IPS-18a (cell line): ENCODE data around the gene SMYD3.

Experiments
- H3K27ac ChIP-seq: one replicate; pipeline ENCODE4 v1.5.1; 2013; ENCODE audit warnings: low read length
- H3K27me3 ChIP-seq: one replicate; pipeline ENCODE4 v1.6.1; 2013; ENCODE audit warnings: mild to moderate bottlenecking, low read length; ENCODE audit not compliant: control insufficient read depth, insufficient read depth
- H3K36me3 ChIP-seq: one replicate; pipeline ENCODE4 v1.6.1; 2013; ENCODE audit warnings: low read depth, low read length; ENCODE audit not compliant: control insufficient read depth
- H3K4me1 ChIP-seq: one replicate; pipeline ENCODE4 v1.6.1; 2013; ENCODE audit warnings: low read depth, low read length; ENCODE audit not compliant: control insufficient read depth
- H3K4me3 ChIP-seq: one replicate; pipeline ENCODE4 v1.5.1; 2013; ENCODE audit warnings: low read length
- H3K9ac ChIP-seq: one replicate; pipeline ENCODE4 v1.6.1; 2013; ENCODE audit warnings: mild to moderate bottlenecking, low read length, moderate library complexity
- H3K9me3 ChIP-seq: one replicate; pipeline ENCODE4 v1.6.1; 2013; ENCODE audit warnings: low read depth, low read length; ENCODE audit not compliant: control insufficient read depth

The SMYD3 gene

DNA sequence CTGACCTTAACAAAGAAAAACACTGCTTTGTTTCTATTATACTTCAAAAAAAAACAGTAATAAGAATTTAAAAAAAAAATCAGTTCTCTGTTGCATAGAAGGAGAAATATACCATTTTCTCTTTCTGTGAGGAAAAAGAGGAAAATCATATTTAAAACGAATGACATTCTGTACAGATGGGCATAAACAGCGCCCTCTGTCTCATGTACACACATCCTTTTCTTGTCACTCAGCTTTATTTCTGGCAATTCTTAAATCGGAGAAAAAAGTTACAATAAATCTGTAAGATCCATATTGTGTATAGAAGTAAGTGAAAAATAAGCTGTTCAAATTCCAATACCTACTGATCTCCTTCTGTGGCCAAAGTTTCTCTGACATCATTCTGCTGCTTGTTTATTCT lies 245.4 kb downstream of the SMYD3 start:
- no peaks in the 10 kb centered on the region for H3K9me3 ChIP-seq

DNA sequence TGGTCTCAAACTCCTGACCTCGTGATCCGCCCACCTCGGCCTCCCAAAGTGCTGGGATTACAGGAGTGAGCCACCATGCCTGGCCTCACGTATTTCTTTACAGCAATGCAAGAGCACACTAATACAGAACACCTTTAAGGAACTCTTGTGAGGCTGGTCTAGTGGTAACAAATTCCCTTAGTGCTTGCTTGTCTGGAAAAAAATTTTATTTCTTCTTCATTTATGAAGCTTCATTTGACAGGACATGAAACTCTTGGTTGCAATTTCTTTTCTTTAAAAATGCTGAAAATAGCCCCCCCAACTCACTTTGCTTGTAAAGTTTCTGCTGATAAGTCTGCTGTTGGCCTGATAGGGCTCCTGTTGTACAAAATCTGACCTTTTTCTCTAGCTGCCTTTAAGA lies 248.8 kb downstream of the SMYD3 start:
- H3K9me3 ChIP-seq, result no peaks in the 10 kb centered on the region
- no peaks in the 10 kb centered on the region for H3K4me1 ChIP-seq
- H3K9ac ChIP-seq, result no peak overlapping the region
- H3K36me3 ChIP-seq, result no peaks in the 10 kb centered on the region
- H3K27ac ChIP-seq, result no peak overlapping the region
- no peak overlapping the region for H3K4me3 ChIP-seq
- no peaks in the 10 kb centered on the region for H3K27me3 ChIP-seq

More for the DNA sequence above, 245.4 kb downstream of the SMYD3 start:
- H3K27ac ChIP-seq, result no peak overlapping the region
- H3K4me3 ChIP-seq, result no peak overlapping the region
- no peaks in the 10 kb centered on the region for H3K36me3 ChIP-seq
- no peaks in the 10 kb centered on the region for H3K4me1 ChIP-seq
- no peaks in the 10 kb centered on the region for H3K27me3 ChIP-seq
- H3K9ac ChIP-seq, result no peak overlapping the region

- Histone ChIP-seq H3K27me3 (no peaks in the 10 kb centered on the region), H3K4me3 (no peak overlapping the region), H3K9ac (no peak overlapping the region), H3K9me3 (no peaks in the 10 kb centered on the region), H3K27ac (no peak overlapping the region), H3K4me1 (no peaks in the 10 kb centered on the region), H3K36me3 (no peaks in the 10 kb centered on the region)
These were observed 251.3 kb downstream of the SMYD3 start for GRCh38 chr1:246255773-246256172.

- H3K27me3 ChIP-seq, result no peaks in the 10 kb centered on the region
- no peak overlapping the region for H3K4me3 ChIP-seq
- H3K9me3 ChIP-seq, result no peaks in the 10 kb centered on the region
- H3K27ac ChIP-seq, result no peak overlapping the region
- H3K36me3 ChIP-seq, result no peaks in the 10 kb centered on the region
- H3K4me1 ChIP-seq, result no peaks in the 10 kb centered on the region
- H3K9ac ChIP-seq, result no peak overlapping the region
These were observed 252.2 kb downstream of the SMYD3 start for GRCh38 chr1:246254854-246255253.

DNA sequence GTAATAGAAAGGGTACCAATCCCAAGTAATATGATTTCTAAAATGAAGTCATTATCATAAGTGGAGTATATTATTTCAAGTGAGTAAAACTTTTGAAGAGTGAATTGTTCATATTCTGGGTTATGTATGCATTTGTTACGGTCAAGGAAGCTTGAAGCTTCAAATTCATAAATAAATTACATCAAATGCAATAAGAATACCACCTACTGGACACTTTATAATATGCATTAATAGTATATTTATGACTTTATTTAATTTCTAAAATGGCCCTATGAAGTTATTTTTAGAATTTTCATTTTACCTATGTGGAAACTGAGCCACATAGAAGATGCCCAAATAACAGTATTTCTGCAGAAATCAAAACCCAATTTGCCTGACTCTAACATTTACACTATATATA lies 260.6 kb downstream of the SMYD3 start:
- H3K36me3 ChIP-seq, result no peaks in the 10 kb centered on the region
- H3K9ac ChIP-seq, result no peak overlapping the region
- no peaks in the 10 kb centered on the region for H3K27me3 ChIP-seq
- no peaks in the 10 kb centered on the region for H3K9me3 ChIP-seq
- no peak overlapping the region for H3K4me3 ChIP-seq
- no peak overlapping the region for H3K27ac ChIP-seq
- no peaks in the 10 kb centered on the region for H3K4me1 ChIP-seq

GRCh38 chr1:246245541-246245940 lies 261.5 kb downstream of the SMYD3 start:
- Histone ChIP-seq H3K27me3 (no peaks in the 10 kb centered on the region), H3K9me3 (no peaks in the 10 kb centered on the region), H3K4me3 (no peak overlapping the region), H3K27ac (no peak overlapping the region), H3K36me3 (no peaks in the 10 kb centered on the region), H3K4me1 (no peaks in the 10 kb centered on the region), H3K9ac (no peak overlapping the region)

- Histone ChIP-seq H3K4me1 (no peaks in the 10 kb centered on the region), H3K36me3 (no peaks in the 10 kb centered on the region), H3K27me3 (no peaks in the 10 kb centered on the region), H3K9ac (no peak overlapping the region), H3K27ac (no peak overlapping the region), H3K4me3 (no peak overlapping the region), H3K9me3 (no peaks in the 10 kb centered on the region)
These were observed 275.0 kb downstream of the SMYD3 start for GRCh38 chr1:246232126-246232525.

- no peak overlapping the region for H3K27ac ChIP-seq
- H3K4me1 ChIP-seq, result no peaks in the 10 kb centered on the region
- no peak overlapping the region for H3K9ac ChIP-seq
- H3K4me3 ChIP-seq, result no peak overlapping the region
- no peaks in the 10 kb centered on the region for H3K9me3 ChIP-seq
- H3K27me3 ChIP-seq, result no peaks in the 10 kb centered on the region
- no peaks in the 10 kb centered on the region for H3K36me3 ChIP-seq
These were observed 281.0 kb downstream of the SMYD3 start for GRCh38 chr1:246226041-246226440.

DNA sequence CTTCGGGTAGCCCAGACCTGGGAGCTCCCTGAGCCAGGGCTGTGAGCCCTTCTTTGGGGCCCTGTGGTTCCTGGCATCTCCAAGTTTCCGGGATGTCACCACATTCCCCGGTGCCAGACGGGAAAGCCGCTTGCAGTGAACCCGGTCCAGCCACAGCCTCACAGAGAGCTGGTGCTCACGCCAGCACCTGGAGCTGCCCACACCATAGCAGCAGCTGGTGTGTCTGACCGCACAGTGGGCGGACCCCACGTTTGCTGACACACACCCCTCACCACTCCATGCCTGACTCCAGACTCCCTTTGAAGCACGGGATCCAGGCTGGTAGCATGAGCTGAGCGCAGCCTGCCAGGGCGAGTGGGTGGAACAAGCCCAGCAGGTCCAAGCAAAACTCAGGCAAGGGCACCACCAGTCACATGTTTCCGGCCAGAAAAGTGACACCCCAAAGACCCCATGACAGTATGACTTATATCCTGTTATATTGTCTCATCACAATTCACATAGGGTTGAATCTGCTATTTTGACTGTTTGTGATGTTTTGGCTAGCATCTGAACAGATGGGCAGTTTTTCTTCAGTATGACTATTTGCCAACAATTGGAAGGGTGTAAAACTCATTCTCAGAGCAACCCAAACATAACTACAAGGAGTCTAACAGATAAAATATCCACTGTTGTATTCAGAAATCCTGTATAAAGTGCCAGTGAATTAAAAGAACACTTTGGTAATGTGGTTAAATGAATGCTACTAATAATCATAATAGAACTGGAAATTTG lies 285.4 kb downstream of the SMYD3 start:
- Histone ChIP-seq H3K9me3 (no peaks in the 10 kb centered on the region), H3K36me3 (no peaks in the 10 kb centered on the region), H3K9ac (no peak overlapping the region), H3K4me1 (peaks cover 6% of the 10 kb centered on the region), H3K4me3 (no peak overlapping the region), H3K27ac (no peak overlapping the region), H3K27me3 (no peaks in the 10 kb centered on the region)

DNA sequence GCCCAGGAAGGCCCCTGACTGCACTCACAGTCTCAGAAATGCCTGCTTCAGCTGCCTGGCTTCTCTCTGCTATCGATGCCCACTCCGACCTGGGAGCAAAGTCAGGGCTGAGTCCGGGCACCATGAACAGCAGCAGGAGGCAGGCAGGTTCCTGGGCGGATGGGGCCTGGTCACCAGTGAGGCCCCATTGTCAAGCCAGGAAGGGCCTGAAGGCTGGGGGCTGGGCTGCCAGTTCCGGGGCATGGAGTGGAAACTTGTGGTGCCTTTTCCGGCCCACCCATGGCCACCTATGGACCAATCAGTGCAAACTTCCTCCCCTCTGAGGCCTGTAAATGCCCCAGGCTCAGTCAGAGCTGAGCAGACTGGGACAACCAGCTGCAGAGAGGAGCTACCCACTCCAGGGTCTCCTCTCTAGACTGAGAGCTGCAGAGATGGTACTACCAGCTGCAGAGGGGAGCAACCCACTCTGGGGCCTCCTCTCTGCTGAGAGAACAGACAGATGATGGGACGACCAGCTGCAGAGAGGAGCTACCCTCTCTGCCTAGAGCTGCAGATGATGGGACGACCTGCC lies 286.5 kb downstream of the SMYD3 start:
- Histone ChIP-seq H3K4me3 (no peak overlapping the region), H3K36me3 (no peaks in the 10 kb centered on the region), H3K27me3 (no peaks in the 10 kb centered on the region), H3K9ac (no peak overlapping the region), H3K9me3 (no peaks in the 10 kb centered on the region), H3K27ac (no peak overlapping the region), H3K4me1 (peaks cover 6% of the 10 kb centered on the region)

DNA sequence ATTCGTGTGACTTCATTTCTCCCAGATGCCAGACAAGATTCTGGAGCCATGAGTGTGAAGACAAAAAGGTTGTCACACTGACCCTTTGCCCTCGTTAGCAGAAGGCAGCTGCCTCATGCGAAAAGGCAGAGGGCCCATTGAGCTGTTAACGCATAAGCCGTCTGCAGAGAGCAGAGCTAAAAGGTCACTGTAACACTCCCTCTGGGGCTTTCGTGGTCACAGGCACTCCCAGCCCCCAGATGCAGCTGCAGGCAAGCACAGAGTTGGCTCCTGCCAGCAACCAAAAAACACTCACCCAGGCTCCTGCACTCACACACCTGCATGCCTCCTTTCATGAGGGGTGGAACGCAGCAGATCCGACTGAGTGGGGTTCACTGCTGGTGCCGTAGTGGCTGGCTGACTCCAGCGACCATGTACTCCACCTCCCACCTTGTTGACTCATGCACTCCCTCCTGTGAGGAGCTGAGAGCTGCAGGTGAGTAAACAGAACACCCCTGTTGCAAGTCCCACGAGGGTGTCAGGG lies 287.5 kb downstream of the SMYD3 start:
- no peak overlapping the region for H3K9ac ChIP-seq

GRCh38 chr1:246218686-246219085 lies 288.4 kb downstream of the SMYD3 start:
- Histone ChIP-seq H3K27me3 (no peaks in the 10 kb centered on the region), H3K36me3 (no peaks in the 10 kb centered on the region), H3K9ac (no peak overlapping the region), H3K9me3 (no peaks in the 10 kb centered on the region), H3K27ac (no peak overlapping the region), H3K4me1 (peaks cover 6% of the 10 kb centered on the region), H3K4me3 (no peak overlapping the region)

More for the DNA sequence above, 287.5 kb downstream of the SMYD3 start:
- Histone ChIP-seq H3K4me1 (peaks cover 6% of the 10 kb centered on the region), H3K9me3 (no peaks in the 10 kb centered on the region), H3K27me3 (no peaks in the 10 kb centered on the region), H3K4me3 (no peak overlapping the region), H3K27ac (no peak overlapping the region), H3K36me3 (no peaks in the 10 kb centered on the region)
